HG03521 (cell line): ENCODE data around the gene PRKCZ.

Experiments
- ATAC-seq: cut with Tn5 transposase; IDR thresholded peaks from one replicate; pipeline ENCODE4 v1.9.1; 2021; ENCODE audit warnings: mild to moderate bottlenecking, moderate library complexity; ENCODE audit not compliant: unreplicated experiment

Gene PRKCZ

GRCh38 chr1:2044510-2045319 is 5.5 kb upstream of the PRKCZ start:
- ATAC-seq = no peak

DNA sequence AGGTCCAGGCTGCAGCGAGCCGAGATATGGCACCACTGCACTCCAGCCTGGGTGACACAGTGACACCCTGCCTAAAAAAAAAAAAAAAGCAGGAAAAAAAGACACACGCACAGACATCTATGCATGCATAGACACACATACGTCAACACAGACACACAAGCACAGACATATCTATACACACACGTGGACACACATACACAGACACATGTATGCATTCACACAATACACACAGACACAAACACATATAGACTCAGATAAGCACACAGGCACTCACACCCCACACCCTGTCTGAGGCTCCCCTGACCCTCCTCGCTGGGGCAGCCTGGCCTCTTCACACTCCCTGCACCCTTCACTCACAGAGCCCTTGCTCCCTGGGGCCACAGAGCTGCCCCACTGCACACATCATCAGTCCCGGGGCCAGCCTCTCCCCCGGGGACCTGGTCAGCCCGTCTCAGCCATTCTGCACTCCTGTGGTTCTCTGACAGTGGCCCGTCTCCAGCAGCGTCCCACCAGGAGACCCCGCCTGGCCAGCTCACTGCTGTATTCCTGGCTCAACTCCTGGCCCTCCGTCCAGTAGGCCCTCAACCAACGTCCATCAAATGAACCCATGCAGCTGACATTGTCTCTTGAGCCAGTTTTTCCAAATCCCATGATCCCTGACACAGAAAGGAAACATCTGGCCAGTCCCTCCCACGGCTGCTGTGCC is 4.6 kb upstream of the PRKCZ start:
- no peak for ATAC-seq

DNA sequence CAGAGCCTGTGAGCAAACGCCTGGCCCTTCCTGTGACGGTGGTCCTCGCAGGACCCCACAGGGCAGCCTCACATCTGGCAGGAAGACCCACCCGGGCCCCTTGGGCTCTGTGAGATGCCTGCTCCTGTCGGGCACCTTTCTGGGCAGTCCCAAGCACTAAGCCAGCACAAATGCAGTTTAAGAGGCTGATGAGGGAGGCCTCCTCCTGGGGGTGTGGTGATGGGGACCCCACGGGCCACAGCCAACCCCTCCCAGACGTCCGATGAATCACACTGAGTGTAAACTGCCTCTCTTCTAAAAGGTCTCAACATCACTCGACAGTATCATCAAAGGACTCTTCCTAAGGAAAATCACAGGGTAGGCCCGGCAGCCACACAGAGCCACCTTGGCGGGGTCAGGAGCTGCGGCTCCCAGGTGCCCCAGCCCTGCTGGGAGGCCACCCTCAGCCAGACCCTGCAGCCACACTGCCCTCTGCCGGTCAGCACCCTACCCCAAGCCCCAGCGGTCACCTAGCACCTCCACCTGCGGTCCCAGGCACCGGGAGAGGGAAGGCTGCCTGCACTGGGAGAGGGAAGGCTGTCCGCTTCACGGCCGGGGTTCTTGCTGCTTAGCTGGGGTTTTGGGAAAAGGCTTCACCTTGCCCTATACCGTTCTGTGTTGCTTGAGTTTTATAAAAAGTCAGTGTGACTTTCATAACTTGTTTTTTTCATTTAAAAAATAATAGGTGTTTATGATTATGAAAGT is 3.9 kb upstream of the PRKCZ start:
- no peak for ATAC-seq

- ATAC-seq = no peak
Measured at GRCh38 chr1:2046953-2047748, 3.1 kb upstream of the PRKCZ start.

DNA sequence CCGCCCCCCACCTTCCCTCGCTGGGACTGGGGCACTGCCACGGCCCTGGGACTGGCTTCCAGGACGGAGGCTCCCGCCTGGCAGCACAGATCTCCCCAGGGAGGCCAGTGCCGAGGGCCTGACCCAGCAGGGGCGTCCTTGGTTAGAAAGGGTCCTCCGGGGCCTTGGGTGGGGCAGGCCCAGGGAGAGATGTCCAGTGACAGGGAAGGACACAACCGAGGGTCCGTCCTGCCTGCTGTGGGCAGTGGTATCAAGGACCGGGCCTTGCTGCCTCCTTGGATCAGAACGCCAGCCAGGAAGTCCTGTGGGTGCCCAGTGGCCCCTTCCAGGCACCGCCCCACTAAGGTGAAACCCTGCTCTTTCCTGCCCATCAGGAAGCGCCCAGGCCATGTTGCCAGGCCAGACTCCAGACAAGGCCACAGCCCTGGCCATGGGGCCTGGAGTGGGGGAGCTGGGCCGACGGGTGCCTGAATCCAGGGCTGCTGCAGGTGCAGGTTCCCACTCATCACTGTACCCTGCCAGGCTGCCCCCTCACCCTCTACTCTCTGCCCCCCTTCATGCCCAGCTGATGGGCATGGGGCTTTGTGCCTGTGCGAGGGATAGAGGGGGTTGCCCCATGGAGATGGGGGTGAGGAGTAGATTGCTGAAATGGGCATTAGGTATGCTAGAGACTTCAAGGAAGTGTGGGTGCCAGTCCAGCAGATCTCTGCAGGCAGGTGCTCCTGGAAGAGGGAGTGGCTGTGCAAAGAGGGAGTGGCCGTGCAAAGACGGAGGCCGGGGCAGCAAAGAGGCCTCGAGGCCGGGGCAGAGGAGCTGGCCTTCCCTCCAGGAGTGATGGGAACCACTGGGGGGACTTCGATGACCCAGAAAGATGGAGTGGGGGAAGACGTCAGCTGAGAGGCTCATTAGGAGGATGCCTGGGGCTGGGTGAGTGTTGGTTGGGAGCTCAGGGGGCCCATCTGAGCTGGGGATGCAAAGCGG is 2.2 kb upstream of the PRKCZ start:
- ATAC-seq = no peak

- no peak for ATAC-seq
Measured at GRCh38 chr1:2049225-2049717, 940 bp upstream of the PRKCZ start.

DNA sequence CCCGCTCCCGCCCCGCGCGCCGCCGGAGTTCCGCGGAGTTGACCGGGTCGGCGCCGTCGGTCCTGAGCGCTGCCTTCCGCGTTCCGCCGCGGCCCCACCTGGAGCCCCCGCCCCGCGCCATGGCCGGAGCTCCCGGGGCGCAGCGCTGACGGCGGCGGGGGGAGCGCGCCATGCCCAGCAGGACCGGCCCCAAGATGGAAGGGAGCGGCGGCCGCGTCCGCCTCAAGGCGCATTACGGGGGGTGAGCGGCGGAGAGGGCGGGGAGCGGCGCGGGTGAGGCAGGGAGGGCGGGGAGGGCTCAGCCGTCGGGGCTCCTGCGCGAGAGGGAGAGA is 216 bp downstream of the PRKCZ start:
- ATAC-seq = no peak

GRCh38 chr1:2050793-2051682 is 827 bp downstream of the PRKCZ start:
- no peak for ATAC-seq

DNA sequence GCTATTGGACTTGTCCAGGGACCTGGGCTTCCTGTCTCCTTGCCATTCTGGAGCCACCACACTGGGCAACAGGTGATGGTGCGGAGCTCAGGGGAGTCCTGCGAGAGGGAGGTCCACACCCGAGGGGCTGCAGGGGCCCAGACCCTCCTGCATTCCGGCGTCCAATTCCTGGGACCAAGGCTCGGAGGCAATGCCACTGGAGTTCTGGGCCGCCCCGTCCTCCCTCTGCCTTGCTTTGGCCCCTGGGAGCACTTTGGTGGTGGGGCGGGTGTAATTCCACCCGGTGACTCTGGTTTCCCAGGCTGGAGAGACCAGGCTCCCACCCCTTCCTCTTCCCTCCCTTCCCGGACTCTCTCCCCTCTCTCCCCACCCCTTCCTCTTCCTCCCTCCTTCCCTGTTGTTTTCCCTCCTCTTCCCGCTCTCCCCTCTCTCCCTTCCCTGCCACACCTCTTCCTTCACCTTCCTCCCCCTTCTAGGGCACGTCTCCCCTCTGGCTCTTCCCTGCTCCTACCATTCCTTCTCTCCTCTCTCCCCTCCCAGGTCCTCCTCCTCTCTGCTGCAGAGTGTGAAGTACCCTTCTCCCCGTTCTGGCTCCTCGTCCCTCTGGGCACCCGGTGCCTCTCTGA is 2.0 kb downstream of the PRKCZ start:
- no peak for ATAC-seq

DNA sequence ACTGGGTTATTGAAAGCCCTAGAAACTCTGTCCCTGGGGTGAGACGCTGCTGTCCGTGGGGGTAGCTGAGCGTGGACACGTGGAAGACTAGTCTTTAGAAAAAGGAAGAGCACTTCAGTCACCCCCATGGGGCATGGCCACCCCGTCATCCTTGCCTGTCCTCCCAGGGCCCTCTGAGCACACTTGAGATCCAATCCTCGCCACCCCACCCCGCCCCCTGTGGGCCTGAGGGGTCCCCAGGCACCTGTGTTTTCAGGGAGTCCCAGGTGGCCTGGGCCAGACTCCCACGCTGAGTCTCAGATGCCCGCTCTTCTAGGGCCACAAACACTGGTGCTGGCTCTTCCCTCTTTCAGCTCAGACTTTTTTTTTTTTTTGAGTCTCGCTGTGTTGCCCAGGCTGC is 2.5 kb downstream of the PRKCZ start:
- ATAC-seq = no peak

DNA sequence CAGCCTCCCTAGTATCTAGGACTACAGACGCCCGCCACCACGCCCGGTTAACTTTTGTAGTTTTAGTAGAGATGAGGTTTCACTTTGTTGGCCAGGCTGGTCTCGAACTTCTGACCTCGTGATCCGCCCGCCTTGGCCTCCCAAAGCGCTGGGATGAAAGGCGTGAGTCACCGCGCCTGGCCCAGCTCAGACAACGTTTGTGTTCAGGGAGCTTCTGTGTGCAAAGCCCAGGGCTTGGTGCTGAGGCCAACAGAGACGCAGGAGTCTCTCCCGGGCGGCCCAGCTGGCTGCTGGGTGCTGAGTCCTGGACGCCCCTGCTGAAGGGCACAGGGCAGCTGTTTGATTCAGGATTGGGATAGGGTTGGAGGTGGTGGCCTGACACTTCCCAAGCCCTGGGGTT is 3.0 kb downstream of the PRKCZ start:
- ATAC-seq = no peak

DNA sequence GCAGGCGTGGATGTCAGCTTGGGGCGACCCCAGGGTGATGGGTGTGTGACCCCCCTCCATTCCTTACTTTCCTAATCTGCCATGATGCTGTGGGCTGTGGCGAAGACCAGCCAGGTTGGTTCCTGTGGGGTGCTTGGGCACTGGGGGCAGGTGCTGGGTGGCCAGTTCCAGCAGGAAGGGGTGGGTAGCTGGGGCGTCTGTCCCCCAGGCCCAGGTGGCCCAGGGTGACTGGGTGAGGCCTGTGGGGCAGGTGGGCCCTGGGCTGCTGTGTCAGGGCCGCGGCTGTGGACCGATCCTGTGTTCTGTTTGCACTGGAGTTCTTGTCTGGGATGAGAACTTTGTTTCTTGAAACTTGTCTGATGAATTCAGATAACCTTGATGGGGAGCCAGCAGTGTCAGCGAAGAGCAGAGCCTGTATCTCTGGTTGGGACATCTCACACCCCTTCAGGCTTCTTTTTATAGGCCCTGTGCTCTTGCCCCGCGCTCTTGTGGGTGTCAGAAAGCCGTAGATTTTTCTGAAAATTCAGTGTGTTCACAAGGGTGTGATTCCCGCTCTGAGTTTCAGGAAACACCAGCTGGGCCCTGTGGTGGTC is 3.7 kb downstream of the PRKCZ start:
- no peak for ATAC-seq

DNA sequence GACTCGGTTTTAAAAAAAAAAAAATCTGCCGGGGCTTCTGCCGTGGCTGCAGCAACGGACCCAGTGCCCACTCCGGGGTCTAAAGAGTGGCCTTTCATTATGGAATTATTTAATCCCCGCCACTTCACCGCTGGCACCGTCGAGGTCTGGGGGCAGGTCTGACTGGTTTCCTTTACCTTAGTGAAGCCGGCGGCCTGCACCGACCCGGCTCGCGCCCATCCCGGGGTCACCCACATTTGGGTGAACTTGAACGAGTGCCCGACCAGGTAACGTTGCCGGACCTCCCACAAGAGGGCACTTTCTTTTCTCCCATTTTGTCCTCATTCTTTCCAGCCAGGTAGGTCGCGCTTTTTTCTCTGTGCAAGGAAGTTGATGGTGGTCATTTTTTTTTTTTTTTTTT is 4.3 kb downstream of the PRKCZ start:
- no peak for ATAC-seq

GRCh38 chr1:2055911-2056575 is 5.8 kb downstream of the PRKCZ start:
- ATAC-seq = no peak

DNA sequence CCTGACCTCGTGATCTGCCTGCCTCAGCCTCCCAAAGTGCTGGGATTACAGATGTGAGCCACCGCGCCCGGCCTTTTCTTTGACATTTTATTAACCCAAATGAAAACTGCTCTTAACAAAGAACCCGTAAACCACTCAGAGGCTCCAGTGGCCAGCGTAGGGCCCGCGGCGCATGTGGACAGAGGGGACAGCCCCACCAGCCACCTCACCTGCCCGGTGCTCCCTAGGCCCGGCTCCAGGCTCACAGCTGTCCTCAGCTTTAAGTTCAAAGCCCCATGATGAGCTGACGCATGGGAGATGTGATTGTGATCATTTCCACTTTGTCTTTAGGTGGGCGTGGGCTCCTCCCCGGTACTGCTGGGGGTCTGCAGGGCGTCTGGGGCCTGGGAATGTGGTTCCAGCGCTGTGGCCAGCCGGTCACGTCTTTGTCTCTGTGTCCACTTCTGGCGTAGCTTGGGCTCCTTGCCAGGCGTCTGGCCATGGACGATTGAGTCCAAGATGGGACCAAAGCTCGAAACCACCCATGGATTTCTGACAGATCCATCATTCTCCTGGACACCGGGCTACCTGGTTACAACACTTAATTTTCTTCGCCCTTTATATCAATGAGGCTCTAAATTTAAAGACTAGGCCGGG is 6.9 kb downstream of the PRKCZ start:
- ATAC-seq = no peak

DNA sequence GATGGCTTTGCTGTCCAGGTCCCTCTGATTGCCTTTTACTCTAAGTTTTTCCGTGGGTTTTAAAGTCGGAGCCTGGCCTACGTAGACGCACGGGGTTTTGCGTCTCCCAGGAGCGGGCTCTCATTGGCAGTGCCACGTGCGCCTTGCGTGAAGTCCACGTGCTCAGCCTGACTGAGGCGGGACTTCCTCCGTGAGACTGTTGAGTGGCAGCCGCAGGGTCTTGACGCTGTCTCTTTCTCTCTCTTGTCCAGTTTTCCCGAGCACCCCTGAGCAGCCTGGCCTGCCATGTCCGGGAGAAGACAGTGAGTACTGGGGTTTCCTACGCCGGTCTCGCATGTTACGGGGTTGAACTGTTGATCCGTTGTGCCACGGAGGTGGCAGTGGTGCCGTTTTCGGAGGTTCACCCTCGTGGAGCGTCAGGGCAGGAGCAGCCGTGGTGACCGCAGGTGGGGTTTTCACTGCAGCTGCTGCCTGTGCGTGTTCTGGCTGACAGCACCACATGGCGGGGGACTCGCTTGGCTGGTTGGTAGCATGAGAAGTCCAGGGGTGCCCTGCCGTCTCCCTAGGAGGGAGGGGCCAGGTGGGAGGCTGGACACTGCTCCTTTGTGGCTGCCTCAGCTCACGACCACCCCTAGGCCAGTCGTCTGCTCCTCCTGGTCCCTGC is 9.2 kb downstream of the PRKCZ start:
- no peak for ATAC-seq
